DMS79 treated with DMSO at 0.1 percent for 48 hours (cell line): ENCODE measurements around the gene CS.
"Not testable (repeated sequence)": the region's sequence is repeated elsewhere in the genome, so short reads cannot be mapped to it uniquely, and the experiment has no call there.

Experiments
- DNase-seq: peaks from one replicate; lab custom pipeline; 2025; lab: John Stamatoyannopoulos, UW

CS gene

GRCh38 chr12:56280849-56281248 lies 19.3 kb downstream of the CS start:
- no peak for DNase-seq

GRCh38 chr12:56278905-56279304 lies 21.2 kb downstream of the CS start:
- no peak for DNase-seq

DNA sequence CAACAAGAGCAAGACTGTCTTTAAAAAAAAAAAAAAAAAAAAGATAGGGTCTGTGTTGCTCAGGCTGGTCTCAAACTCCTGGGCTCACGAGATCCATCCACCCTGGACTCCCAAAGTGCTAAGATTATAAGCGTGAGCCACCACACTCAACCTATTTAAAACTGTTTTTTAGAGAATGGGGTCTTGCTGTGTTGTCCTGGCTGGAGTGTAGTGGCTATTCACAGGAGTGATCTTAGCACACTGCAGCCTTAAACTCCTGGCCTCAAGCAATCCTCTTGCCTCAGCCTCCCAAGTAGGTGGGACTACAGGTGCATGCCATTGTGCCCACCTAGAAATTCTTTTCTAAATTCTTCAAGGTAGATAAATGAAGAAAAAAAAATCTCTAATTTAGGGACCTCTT lies 25.8 kb downstream of the CS start:
- no peak for DNase-seq

GRCh38 chr12:56272468-56272867 lies 27.7 kb downstream of the CS start:
- DNase-seq: not testable (repeated sequence)

DNA sequence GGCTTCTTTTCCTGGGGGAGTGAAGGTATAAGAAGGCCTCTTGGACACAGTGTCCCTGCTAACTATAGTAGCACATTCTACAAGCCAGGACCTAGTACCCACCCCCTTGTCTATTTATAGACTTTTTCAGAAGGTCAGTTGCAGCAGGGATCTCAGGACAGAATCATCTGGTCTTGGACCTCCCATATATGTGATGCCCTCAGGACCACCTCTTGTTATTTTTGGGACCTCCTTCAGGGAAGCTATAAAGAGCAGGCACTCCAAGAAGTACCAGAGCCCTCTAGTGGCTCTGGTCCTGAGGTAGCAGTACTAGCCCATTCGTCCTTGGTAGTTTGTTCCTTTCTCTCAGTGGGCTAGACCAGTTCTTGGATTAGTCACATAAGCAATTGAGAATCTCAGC lies 29.1 kb downstream of the CS start:
- no peak for DNase-seq

DNA sequence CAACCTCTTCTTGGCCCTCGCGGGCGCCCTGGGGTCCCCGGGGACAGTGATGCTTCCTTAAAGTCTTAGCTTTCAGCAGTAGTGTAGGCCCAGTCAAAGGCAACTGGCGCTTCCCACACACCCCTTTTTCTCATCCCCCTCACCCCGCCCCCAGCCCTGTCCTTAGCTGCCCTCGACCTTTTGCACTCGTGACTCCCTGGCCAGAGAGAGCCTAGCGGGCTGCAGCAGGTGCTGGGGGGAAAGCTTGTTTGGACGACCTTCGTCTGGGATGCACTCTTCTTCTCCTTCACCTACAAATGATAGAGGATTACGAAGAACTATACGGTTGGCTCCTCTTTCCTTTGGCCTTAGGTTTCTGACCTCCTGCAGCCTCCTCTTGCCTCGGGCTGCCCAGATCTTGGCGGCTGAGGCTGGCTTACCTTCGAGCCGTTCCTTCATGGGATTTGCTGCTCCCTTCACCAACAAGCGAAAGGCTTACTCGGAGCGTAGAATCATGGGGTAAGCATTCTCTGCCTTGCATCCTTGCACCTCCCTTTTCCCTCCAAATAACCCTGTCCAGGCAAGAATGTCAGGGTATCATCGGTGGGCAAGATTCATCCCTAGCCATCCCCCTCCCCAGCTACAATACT lies 32.6 kb downstream of the CS start:
- peak; percentile 22 for DNase-seq

DNA sequence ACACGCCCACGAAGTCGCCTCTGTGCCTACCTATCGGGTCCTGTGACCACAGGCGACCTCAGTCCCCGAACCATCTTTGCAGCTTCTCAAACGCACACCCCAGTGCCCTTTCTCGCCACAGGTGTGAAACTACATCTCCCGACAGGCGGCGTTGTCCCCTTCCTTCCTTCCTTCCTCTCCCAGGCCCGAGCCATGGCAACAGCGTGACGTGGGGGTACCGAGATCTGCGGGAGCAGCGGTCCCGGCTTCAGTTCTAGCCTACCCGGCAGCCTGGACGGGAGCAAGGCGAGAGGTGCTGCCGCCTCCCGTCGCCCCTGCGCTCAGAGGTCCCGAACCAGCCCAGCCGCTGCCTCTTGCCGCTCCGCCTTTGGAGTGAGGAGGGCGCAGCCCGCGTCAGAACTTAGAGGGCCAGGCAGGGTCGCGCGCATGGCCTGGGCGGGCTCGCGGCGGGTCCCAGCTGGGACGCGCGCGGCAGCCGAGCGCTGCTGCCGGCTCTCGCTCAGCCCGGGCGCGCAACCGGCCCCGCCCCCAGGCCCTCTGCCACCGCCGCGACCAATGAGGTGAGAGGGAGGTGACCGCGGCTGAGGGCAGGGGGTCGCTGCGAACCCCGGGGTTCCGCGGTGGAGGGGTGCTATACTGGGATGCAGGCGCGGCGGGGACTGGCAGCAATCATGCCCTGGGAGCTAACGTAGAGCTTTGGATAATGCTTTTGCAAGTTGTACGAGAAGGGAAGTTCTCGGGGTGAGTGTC lies 33.3 kb downstream of the CS start, which contains the start of gene COQ10A:
Gene COQ10A (plus strand): TSS at position 250 of the 750 bp plus-strand sequence. CDS start 177 bp downstream, at position 427.
- peak; percentile 72 for DNase-seq

- DNase-seq: not testable (repeated sequence)
Measured at GRCh38 chr12:56266068-56266692, 34.0 kb downstream of the CS start.

DNA sequence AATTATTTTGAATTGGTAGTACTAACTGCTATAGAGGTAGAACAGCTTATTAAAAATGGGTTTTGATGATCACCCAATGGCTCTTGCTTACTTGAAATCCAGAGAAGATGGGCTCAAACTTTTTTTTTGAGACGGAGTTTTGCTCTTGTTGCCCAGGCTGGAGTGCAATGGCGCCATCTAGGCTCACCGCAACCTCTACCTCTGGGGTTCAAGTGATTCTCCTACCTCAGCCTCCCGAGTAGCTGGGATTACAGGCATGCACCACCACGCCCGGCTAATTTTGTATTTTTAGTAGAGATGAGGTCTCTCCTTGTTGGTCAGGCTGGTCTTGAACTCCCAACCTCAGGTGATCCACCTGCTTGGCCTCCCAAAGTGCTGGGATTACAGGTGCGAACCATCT lies 37.2 kb downstream of the CS start:
- not testable (repeated sequence) for DNase-seq

DNA sequence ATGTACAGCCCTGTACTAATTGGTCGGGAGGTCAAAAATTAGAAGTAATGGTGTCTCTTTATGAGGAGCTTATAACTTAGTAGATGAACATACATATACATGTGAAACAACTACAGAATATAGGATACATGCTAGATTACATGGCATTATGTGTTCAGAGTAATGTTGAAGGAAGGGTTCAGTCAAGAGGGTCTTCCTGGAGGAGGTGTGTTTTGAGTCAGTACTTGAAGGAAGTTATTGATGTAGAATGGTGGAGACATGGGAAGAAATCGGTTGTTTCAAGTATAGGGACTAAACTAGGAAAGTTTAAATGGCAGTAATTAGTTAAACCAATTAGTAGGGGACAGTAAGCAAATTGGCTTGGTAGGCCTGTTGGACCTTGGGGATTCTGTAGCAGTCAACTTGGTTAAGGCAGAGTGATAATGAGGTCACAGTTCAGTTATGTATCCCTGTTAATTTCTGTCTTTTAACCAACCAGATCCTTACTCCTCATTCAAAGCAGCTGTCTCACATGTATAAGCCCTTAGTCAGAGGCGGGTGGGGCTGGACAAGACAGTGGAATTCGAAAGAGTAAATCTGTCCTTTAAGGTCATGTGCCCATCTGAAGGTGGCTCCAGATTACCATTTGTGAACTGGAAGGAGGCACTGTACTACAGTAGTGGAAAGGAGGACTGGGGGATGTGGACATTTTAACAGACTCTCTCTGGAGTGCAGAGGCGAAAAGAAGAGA lies 38.5 kb downstream of the CS start:
- no peak for DNase-seq

GRCh38 chr12:56260921-56261320 lies 39.2 kb downstream of the CS start:
- no peak for DNase-seq

DNA sequence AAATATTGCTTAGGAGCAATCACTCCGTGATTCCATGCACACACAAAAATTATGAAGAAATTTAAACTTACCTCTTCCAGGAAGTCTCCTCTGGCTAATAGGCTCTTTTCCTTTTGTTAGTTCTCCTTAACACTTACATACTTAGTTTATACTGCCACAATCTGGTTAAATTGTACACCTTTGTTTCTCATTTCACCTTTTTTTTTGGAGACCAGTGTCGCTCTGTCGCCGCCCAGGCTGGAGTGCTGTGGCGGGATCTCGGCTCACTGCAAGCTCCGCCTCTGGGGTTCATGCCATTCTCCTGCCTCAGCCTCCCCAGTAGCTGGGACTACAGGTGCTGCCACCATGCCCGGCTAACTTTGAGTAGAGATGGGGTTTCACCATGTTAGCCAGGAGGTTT lies 39.8 kb downstream of the CS start:
- DNase-seq: no peak

DNA sequence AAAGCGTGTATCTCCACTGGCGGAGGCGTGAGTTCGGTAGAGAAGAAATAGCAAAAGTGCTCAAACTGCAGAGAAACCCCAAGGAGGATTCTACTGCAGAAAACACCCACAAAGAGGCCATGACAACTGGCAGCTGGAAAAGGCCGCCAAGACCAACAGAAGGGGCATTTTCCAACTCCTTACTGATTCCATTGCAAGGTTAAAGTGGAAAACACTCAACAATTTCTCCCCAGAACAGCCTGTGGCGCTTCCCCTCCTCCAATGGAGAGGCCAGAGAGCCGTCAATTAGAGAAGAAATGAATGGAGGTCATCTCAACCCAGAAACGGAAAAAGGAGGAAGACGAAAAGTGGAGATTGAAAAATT lies 41.3 kb downstream of the CS start:
- DNase-seq: no peak

DNA sequence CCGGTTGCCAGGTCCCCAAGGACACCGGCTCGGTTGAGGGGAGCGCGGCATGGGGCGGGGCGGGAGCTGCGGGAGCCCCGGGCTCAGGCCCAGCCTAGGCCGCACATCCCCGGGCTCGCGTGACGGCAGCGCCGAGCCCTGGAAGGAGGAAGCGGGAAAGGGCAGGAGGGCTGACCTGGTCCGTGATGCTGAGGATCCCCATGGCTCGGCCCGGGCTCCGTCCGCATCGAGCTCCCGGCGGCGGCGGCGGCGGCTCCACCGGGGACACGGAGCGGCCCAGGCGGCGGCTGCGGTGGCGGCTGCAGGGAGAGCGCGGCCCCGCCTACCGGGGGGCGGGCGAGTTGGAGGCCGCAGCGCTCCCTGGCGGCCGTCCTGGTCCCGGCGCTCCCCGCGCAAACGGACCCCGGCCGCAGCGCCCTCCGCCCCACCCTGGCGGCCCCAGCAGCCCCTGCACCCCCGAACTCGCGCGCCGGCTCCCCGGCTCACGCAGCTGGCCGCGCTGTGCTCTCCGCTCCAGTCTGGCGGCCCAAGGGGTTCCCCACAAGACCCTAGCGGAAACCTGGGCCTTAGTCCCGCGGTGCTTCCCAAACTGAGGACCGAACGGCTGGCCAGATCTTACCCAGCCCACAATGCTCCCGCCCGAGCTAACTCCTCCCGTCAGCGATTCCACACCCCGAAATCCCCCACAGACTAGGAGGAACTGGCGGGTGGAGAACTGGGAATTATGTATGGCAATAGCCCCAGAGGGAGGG lies 41.9 kb downstream of the CS start, which contains the start of gene ANKRD52:
Gene ANKRD52 (minus strand): TSS at position 317 of the 752 bp plus-strand sequence. CDS start 115 bp downstream, at position 202.
- DNase-seq: peak; percentile 42

GRCh38 chr12:56257491-56258067 lies 42.6 kb downstream of the CS start:
- DNase-seq: peak; percentile 4

- DNase-seq: no peak
Measured at GRCh38 chr12:56257071-56257470, 43.1 kb downstream of the CS start.

GRCh38 chr12:56256326-56256960 lies 43.7 kb downstream of the CS start:
- DNase-seq: no peak

DNA sequence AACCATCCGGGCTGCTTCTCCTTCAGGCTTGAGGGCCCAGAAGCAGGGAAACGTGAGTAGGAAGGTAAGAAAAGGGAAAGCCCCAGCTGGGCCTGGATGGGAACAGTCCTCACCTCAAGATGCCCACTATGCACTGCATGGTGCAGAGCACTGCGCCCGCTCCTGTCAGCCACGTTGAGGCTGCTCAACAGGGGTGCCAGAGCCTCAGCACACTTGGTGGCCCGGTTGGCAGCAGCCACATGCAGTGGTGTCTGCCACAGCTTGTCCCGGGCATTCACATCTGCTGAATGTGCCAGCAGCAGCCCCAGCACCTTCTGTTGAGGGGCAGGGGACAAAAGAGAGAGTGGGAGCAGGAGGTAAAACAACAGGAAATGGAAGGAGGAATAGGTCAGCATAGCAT lies 44.5 kb downstream of the CS start:
- DNase-seq: no peak

GRCh38 chr12:56253091-56253490 lies 47.0 kb downstream of the CS start:
- no peak for DNase-seq

DNA sequence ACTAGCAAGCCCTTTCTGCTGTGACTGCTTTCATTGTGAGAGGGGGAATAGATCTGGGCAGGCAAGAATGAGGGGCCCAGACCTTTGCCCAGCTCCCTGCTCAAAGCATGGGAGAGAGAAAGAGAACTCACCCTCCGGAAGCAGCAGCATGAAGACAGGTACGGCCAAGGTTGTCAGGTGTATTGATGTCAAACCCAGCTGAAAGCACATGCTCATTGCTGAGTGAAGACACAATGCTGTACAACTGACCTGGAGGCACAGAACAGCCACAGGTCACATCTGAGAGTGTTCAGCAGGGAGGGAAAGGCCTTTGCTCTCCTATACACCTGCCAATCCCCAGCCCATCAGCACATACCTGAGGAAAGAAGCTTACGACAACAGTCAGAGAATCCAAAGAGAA lies 47.5 kb downstream of the CS start:
- DNase-seq: no peak

DNA sequence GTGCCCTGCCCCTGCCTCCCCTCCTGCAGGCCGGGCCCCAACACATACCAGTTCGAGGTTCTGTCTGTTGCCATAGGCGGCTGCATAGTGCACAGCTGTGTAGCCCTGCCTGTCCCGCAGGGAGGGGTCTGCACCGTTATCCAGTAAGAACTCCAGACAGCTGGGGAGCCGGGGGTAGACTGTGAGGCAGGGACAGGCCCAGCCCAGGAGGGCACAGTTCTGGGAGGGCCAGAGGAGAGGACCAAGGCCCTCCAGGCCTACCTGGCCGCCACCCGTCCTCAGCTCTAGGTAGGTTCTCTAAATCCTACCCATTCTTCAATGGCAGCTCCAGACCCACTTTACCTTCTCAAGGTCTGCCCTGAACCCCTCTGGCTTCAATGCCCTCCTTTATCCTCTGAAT lies 51.4 kb downstream of the CS start:
- no peak for DNase-seq
